IMR-90 (cell line): ENCODE data around the gene PKHD1. TPM values are rescaled to one million over a fixed set of nuclear protein-coding genes. Genes with fewer than 3 reads are reported as not detected.

ENCODE experiments used
- ATAC-seq: fragments of 200-7000 bp; cut with Tn5 transposase; 2 replicates; pipeline ENCODE4 v1.9.1; 2020; ENCODE audit warnings: low read depth, mild to moderate bottlenecking, moderate library complexity
- BruUV-seq: library from RNA; stranded (reverse); fragments of 400-500 nt; replicated peaks from 2 replicates; lab custom pipeline; 2021; lab: Mats Ljungman, UMichigan
- CTCF ChIA-PET: fragments of 300-600 bp; formaldehyde crosslinking; extraction: SDS; loops from one replicate; lab custom pipeline; 2021; ENCODE audit warnings: antibody characterized with exemption; lab: Yijun Ruan, JAX
- POLR2A ChIA-PET: fragments of 300-600 bp; sonication (Branson Sonifier 250); formaldehyde crosslinking; loops from one replicate; lab custom pipeline; 2022; ENCODE audit warnings: antibody characterized with exemption; ENCODE audit not compliant: unreplicated experiment; lab: Charles Lee
- DNase-seq: peaks from one replicate; pipeline ENCODE4 v3.0.0; 2013
- H2AFZ ChIP-seq: replicated peaks from 2 replicates; pipeline ENCODE3; 2013; ENCODE audit warnings: low read length, mild to moderate bottlenecking; ENCODE audit not compliant: poor library complexity
- H2AK5ac ChIP-seq: 2 replicates; pipeline ENCODE4 v1.6.1; 2013; ENCODE audit warnings: low read depth, low read length, inconsistent platforms
- H2AK9ac ChIP-seq: replicated peaks from 2 replicates; pipeline ENCODE3; 2013; ENCODE audit warnings: mild to moderate bottlenecking, low read depth, low read length, moderate library complexity; ENCODE audit not compliant: poor library complexity
- H2BK120ac ChIP-seq: 2 replicates; pipeline ENCODE4 v1.6.1; 2013; ENCODE audit warnings: low read depth, low read length, inconsistent platforms
- H2BK15ac ChIP-seq: 3 replicates; pipeline ENCODE4 v1.6.1; 2013; ENCODE audit warnings: low read depth, low read length, inconsistent platforms
- H2BK20ac ChIP-seq: 2 replicates; pipeline ENCODE4 v1.6.1; 2013; ENCODE audit warnings: low read depth, mild to moderate bottlenecking, inconsistent platforms, low read length, moderate library complexity
- H2BK5ac ChIP-seq: 2 replicates; pipeline ENCODE4 v1.6.1; 2013; ENCODE audit warnings: mild to moderate bottlenecking, low read depth, low read length, inconsistent platforms; ENCODE audit not compliant: poor library complexity, severe bottlenecking
- H3K14ac ChIP-seq: replicated peaks from 2 replicates; pipeline ENCODE4 v1.6.1; 2013; ENCODE audit warnings: low read depth, low read length, inconsistent platforms
- H3K18ac ChIP-seq: 2 replicates; pipeline ENCODE4 v1.6.1; 2013; ENCODE audit warnings: low read depth, low read length, control low read depth
- H3K23ac ChIP-seq: 2 replicates; pipeline ENCODE4 v1.6.1; 2013; ENCODE audit warnings: low read depth, low read length, inconsistent platforms
- H3K27ac ChIP-seq: 2 replicates; pipeline ENCODE4 v1.5.1; 2013; ENCODE audit warnings: mild to moderate bottlenecking, control low read depth, low read length; ENCODE audit not compliant: insufficient read depth
- H3K27me3 ChIP-seq: 2 replicates; pipeline ENCODE4 v1.6.1; 2013; ENCODE audit warnings: low read length; ENCODE audit not compliant: control insufficient read depth, insufficient read depth
- H3K36me3 ChIP-seq: 2 replicates; pipeline ENCODE4 v1.6.1; 2013; ENCODE audit warnings: low read length, mixed read lengths; ENCODE audit not compliant: control insufficient read depth, insufficient read depth
- H3K4ac ChIP-seq: 2 replicates; pipeline ENCODE4 v1.6.1; 2013; ENCODE audit warnings: low read depth, low read length, inconsistent platforms
- H3K4me1 ChIP-seq: 2 replicates; pipeline ENCODE4 v1.6.1; 2013; ENCODE audit warnings: low read length, mixed read lengths; ENCODE audit not compliant: control insufficient read depth, insufficient read depth
- H3K4me2 ChIP-seq: 2 replicates; pipeline ENCODE4 v1.6.1; 2013; ENCODE audit warnings: low read depth, mild to moderate bottlenecking, control low read depth, low read length, moderate library complexity
- H3K4me3 ChIP-seq: 2 replicates; pipeline ENCODE4 v1.5.1; 2013; ENCODE audit warnings: low read depth, mild to moderate bottlenecking, control low read depth, low read length, moderate library complexity; ENCODE audit not compliant: insufficient read depth
- H3K56ac ChIP-seq: 2 replicates; pipeline ENCODE4 v1.6.1; 2013; ENCODE audit warnings: low read length, inconsistent platforms; ENCODE audit not compliant: insufficient read depth; ENCODE audit errors: extremely low read depth
- H3K79me1 ChIP-seq, 2 experiments: 2 replicates each; pipeline ENCODE4 v1.6.1; 2013; ENCODE audit warnings: low read length in 2 of 2, inconsistent platforms in 1 of 2, low read depth in 1 of 2
- H3K9ac ChIP-seq: 2 replicates; pipeline ENCODE4 v1.6.1; 2013; ENCODE audit warnings: low read depth, low read length, control low read depth
- H3K9me1 ChIP-seq: 2 replicates; pipeline ENCODE4 v1.6.1; 2013; ENCODE audit warnings: low read length, inconsistent platforms; ENCODE audit not compliant: insufficient read depth
- H3K9me3 ChIP-seq: 2 replicates; pipeline ENCODE4 v1.6.1; 2013; ENCODE audit warnings: low read length; ENCODE audit not compliant: control insufficient read depth, insufficient read depth
- H4K20me1 ChIP-seq: 2 replicates; pipeline ENCODE4 v1.6.1; 2013; ENCODE audit warnings: low read length, inconsistent platforms; ENCODE audit not compliant: insufficient read depth
- H4K5ac ChIP-seq: 2 replicates; pipeline ENCODE4 v1.6.1; 2013; ENCODE audit warnings: mild to moderate bottlenecking, low read depth, low read length, control low read depth
- H4K8ac ChIP-seq, 2 experiments: 2 replicates each; pipeline ENCODE4 v1.6.1; 2013; ENCODE audit warnings: low read depth in 2 of 2, low read length in 2 of 2, control low read depth in 1 of 2, inconsistent platforms in 1 of 2
- H4K91ac ChIP-seq: 2 replicates; pipeline ENCODE4 v1.6.1; 2013; ENCODE audit warnings: low read depth, low read length, inconsistent platforms; ENCODE audit not compliant: insufficient read depth
- BHLHE40 ChIP-seq: fragments of 150-350 bp; IDR thresholded peaks from 2 replicates; pipeline ENCODE4 v1.6.1; 2016; ENCODE audit warnings: mild to moderate bottlenecking, low read depth, low read length
- CEBPB ChIP-seq: IDR thresholded peaks from 2 replicates; pipeline ENCODE4 v1.6.1; 2012; ENCODE audit warnings: low read depth, low read length, improper control_type of control experiment
- CHD1 ChIP-seq: IDR thresholded peaks from 2 replicates; pipeline ENCODE4 v1.6.1; 2012; ENCODE audit warnings: low read depth, low read length, improper control_type of control experiment
- FOS ChIP-seq: fragments of 150-350 bp; IDR thresholded peaks from 2 replicates; pipeline ENCODE4 v1.6.1; 2016; ENCODE audit warnings: low read depth, low read length
- MAFK ChIP-seq: IDR thresholded peaks from 2 replicates; pipeline ENCODE4 v1.6.1; 2012; ENCODE audit warnings: low read depth, low read length, improper control_type of control experiment
- MAZ ChIP-seq: IDR thresholded peaks from 2 replicates; pipeline ENCODE4 v1.6.1; 2012; ENCODE audit warnings: low read depth, mild to moderate bottlenecking, low read length, improper control_type of control experiment, moderate library complexity, borderline replicate concordance
- MXI1 ChIP-seq: IDR thresholded peaks from 2 replicates; pipeline ENCODE4 v1.6.1; 2012; ENCODE audit warnings: low read depth, mild to moderate bottlenecking, low read length, moderate library complexity, borderline replicate concordance
- NFE2L2 ChIP-seq: fragments of 150-350 bp; IDR thresholded peaks from 2 replicates; pipeline ENCODE4 v1.6.1; 2016; ENCODE audit warnings: low read depth, mild to moderate bottlenecking, low read length
- POLR2A ChIP-seq: IDR thresholded peaks from 2 replicates; pipeline ENCODE4 v1.6.1; 2012; ENCODE audit warnings: mild to moderate bottlenecking, low read depth, low read length
- RAD21 ChIP-seq: IDR thresholded peaks from 2 replicates; pipeline ENCODE4 v1.6.1; 2012; ENCODE audit warnings: low read length, improper control_type of control experiment
- RCOR1 ChIP-seq: IDR thresholded peaks from 2 replicates; pipeline ENCODE4 v1.6.1; 2012; ENCODE audit warnings: mild to moderate bottlenecking, low read length, improper control_type of control experiment; ENCODE audit not compliant: insufficient replicate concordance
- RFX5 ChIP-seq: IDR thresholded peaks from 2 replicates; pipeline ENCODE4 v1.8.0; 2012; ENCODE audit warnings: low read depth, mild to moderate bottlenecking, low read length, moderate library complexity
- SMC3 ChIP-seq: fragments of 150-350 bp; IDR thresholded peaks from 2 replicates; pipeline ENCODE4 v1.6.1; 2016; ENCODE audit warnings: low read depth, mild to moderate bottlenecking, antibody characterized with exemption, low read length, moderate library complexity
- WGBS, 2 experiments: methylation state at CpG; one replicate each; pipeline versions ENCODE4 v1.1.5 to v1.1.7; 2013; ENCODE audit warnings: missing lambda C conversion rate in 2 of 2; ENCODE audit not compliant: insufficient read length in 1 of 2; ENCODE audit errors: extremely low coverage in 2 of 2; 5-methylcytosine and 5-hydroxymethylcytosine counted together
- dilution Hi-C: fragments of 300-500 bp; cut with HindIII; formaldehyde crosslinking; loops from one replicate; pipeline ENCODE4 v1.14.3; 2018; ENCODE audit warnings: low sequenced_read_pairs; ENCODE audit not compliant: unreplicated experiment
- in situ Hi-C: fragments of 300-500 bp; cut with MboI; formaldehyde crosslinking; loops from 3 replicates; pipeline ENCODE4 v1.14.3; 2019; ENCODE audit warnings: low sequenced_read_pairs, inconsistent platforms, mixed read lengths
- intact Hi-C: fragments of 100-400 bp; cut with micrococcal nuclease; formaldehyde crosslinking; loops from 2 replicates; pipeline ENCODE4 v1.10.0; 2022
- polyA plus RNA-seq, 3 experiments: library from polyadenylated mRNA; depleted of rRNA; stranded (reverse); fragments of >200 nt; gene quantifications; 2 replicates each; pipeline ENCODE4 v1.2.3, GENCODE V29; 2012; ENCODE audit warnings: low replicate concordance in 1 of 3
- total RNA-seq: library from RNA; depleted of rRNA; stranded (reverse); fragments of >200 nt; gene quantifications from 2 replicates; pipeline ENCODE4 v1.2.3, GENCODE V29; 2012
- TF ChIP-seq, protein P1 (sequence below): fragments of 150-350 bp; IDR thresholded peaks from 2 replicates; pipeline ENCODE4 v1.6.1; 2017; ENCODE audit warnings: mild to moderate bottlenecking, antibody characterized with exemption, low read length, low read depth
- TF ChIP-seq, protein P2 (sequence below): conservative IDR thresholded peaks from 2 replicates; pipeline ENCODE4 v1.5.1; 2012; ENCODE audit warnings: mild to moderate bottlenecking, low read depth, low read length, improper control_type of control experiment
- TF ChIP-seq, protein P3 (sequence below): fragments of 150-350 bp; IDR thresholded peaks from 2 replicates; pipeline ENCODE4 v1.6.1; 2016; ENCODE audit warnings: low read depth, mild to moderate bottlenecking, low read length, moderate library complexity, borderline replicate concordance

The PKHD1 gene
- total and polyA plus RNA-seq, 2 of the 4 experiments (the other 2 are of a cell fraction), result not detected

GRCh38 chr6:52045033-52045432 lies 42.4 kb downstream of the PKHD1 start:
- dilution Hi-C loops, result no loop called here

More at GRCh38 chr6:52045033-52045432, 42.4 kb downstream of the PKHD1 start:
- no peak overlapping the region for H3K27ac ChIP-seq
- no peak overlapping the region for H2BK20ac ChIP-seq
- no peak overlapping the region for H3K18ac ChIP-seq
- H3K4me1 ChIP-seq, result no peaks in the 10 kb centered on the region
- POLR2A ChIA-PET, result no interaction called here
- H2BK120ac ChIP-seq, result no peak overlapping the region
- in situ Hi-C loops (no loop called here), intact Hi-C loops (no loop called here)
- H3K56ac ChIP-seq, result no peak overlapping the region
- H3K36me3 ChIP-seq, result no peaks in the 10 kb centered on the region
- no peak overlapping the region for H3K23ac ChIP-seq
- no peak overlapping the region for H4K8ac ChIP-seq
- no peak overlapping the region for H3K9ac ChIP-seq
- CTCF ChIA-PET, result no interaction called here
- no peak overlapping the region for H3K4ac ChIP-seq
- H3K4me2 ChIP-seq, result no peak overlapping the region
- no CpG with 5 or more reads among the region's 5 CpGs for WGBS, 2 experiments
- DNase-seq, result no peak
- no peaks in the 10 kb centered on the region for H4K20me1 ChIP-seq
- TF ChIP-seq CEBPB (no peak), NFE2L2 (no peak), MAFK (no peak), MAZ (no peak), SMC3 (no peak), FOS (no peak), RFX5 (no peak), MXI1 (no peak), RAD21 (no peak), RCOR1 (no peak), BHLHE40 (no peak), POLR2A (no peak), CHD1 (no peak)
- TF ChIP-seq, protein P1, sequence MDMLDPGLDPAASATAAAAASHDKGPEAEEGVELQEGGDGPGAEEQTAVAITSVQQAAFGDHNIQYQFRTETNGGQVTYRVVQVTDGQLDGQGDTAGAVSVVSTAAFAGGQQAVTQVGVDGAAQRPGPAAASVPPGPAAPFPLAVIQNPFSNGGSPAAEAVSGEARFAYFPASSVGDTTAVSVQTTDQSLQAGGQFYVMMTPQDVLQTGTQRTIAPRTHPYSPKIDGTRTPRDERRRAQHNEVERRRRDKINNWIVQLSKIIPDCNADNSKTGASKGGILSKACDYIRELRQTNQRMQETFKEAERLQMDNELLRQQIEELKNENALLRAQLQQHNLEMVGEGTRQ, result no peak
- TF ChIP-seq, protein P2, sequence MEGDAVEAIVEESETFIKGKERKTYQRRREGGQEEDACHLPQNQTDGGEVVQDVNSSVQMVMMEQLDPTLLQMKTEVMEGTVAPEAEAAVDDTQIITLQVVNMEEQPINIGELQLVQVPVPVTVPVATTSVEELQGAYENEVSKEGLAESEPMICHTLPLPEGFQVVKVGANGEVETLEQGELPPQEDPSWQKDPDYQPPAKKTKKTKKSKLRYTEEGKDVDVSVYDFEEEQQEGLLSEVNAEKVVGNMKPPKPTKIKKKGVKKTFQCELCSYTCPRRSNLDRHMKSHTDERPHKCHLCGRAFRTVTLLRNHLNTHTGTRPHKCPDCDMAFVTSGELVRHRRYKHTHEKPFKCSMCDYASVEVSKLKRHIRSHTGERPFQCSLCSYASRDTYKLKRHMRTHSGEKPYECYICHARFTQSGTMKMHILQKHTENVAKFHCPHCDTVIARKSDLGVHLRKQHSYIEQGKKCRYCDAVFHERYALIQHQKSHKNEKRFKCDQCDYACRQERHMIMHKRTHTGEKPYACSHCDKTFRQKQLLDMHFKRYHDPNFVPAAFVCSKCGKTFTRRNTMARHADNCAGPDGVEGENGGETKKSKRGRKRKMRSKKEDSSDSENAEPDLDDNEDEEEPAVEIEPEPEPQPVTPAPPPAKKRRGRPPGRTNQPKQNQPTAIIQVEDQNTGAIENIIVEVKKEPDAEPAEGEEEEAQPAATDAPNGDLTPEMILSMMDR, result no peak
- TF ChIP-seq, protein P3, sequence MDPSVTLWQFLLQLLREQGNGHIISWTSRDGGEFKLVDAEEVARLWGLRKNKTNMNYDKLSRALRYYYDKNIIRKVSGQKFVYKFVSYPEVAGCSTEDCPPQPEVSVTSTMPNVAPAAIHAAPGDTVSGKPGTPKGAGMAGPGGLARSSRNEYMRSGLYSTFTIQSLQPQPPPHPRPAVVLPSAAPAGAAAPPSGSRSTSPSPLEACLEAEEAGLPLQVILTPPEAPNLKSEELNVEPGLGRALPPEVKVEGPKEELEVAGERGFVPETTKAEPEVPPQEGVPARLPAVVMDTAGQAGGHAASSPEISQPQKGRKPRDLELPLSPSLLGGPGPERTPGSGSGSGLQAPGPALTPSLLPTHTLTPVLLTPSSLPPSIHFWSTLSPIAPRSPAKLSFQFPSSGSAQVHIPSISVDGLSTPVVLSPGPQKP, result no peak
- no peaks in the 10 kb centered on the region for H3K79me1 ChIP-seq
- ATAC-seq, result no peak
- no peak overlapping the region for H2AK9ac ChIP-seq
- no peaks in the 10 kb centered on the region for H3K9me3 ChIP-seq
- H3K9me1 ChIP-seq, result no peaks in the 10 kb centered on the region
- H2BK5ac ChIP-seq, result no peak overlapping the region
- no peak overlapping the region for H2AFZ ChIP-seq
- H3K4me3 ChIP-seq, result no peak overlapping the region
- no TSS peak for BruUV-seq
- H4K5ac ChIP-seq, result no peak overlapping the region
- H3K14ac ChIP-seq, result no peak overlapping the region
- H2AK5ac ChIP-seq, result no peak overlapping the region
- no peaks in the 10 kb centered on the region for H3K27me3 ChIP-seq
- no peak overlapping the region for H4K91ac ChIP-seq
- H2BK15ac ChIP-seq, result no peak overlapping the region
